Mammary epithelial cell (primary cell): ENCODE measurements around the gene SPSB3.

Experiments used
- EZH2 ChIP-seq: IDR thresholded peaks from 2 replicates; pipeline ENCODE4 v1.6.1; 2012; ENCODE audit warnings: low read length, inconsistent platforms, borderline replicate concordance
- TF ChIP-seq, protein P1 (sequence below), 2 donors: IDR thresholded peaks in 1 of 2; conservative IDR thresholded peaks in 1 of 2; 2 replicates each; pipeline ENCODE4 v1.5.1; 2011 to 2012; ENCODE audit warnings: inconsistent platforms in 2 of 2, low read length in 2 of 2, mild to moderate bottlenecking in 2 of 2, control low read depth in 1 of 2, low read depth in 1 of 2; ENCODE audit not compliant: insufficient read depth in 1 of 2; ENCODE audit errors: extremely low read depth in 1 of 2

DNA sequence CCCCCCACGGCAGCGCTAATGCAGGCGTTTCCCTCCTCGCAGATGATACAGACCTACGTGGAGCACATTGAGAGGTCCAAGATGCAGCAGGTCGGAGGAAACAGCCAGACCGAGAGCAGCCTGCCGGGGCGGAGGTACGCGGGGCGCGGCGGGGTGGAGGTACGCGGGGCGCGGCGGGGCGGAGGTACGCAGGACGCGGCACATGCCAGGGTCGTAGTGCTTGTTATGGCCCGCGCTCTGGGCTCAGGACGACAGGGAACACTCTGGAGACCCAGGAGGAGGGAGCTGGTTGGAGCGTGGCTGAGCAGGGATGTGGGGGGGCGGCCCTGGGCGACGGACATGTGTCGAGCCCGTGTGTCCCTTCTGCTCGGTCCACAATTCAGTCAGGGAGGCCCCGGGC, 52.9 kb downstream of the SPSB3 start:
- TF ChIP-seq EZH2: no peak
- TF ChIP-seq, protein P1, sequence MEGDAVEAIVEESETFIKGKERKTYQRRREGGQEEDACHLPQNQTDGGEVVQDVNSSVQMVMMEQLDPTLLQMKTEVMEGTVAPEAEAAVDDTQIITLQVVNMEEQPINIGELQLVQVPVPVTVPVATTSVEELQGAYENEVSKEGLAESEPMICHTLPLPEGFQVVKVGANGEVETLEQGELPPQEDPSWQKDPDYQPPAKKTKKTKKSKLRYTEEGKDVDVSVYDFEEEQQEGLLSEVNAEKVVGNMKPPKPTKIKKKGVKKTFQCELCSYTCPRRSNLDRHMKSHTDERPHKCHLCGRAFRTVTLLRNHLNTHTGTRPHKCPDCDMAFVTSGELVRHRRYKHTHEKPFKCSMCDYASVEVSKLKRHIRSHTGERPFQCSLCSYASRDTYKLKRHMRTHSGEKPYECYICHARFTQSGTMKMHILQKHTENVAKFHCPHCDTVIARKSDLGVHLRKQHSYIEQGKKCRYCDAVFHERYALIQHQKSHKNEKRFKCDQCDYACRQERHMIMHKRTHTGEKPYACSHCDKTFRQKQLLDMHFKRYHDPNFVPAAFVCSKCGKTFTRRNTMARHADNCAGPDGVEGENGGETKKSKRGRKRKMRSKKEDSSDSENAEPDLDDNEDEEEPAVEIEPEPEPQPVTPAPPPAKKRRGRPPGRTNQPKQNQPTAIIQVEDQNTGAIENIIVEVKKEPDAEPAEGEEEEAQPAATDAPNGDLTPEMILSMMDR (conservative IDR thresholded peaks at IDR 0.05 in 1 of 2, IDR thresholded peaks at IDR 0.05 in 1 of 2; ENCODE audit: extremely low read depth in 1 of 2, insufficient read depth in 1 of 2, low read depth in 1 of 2, low read length in 2 of 2): no peak
